GM12878 (cell line): ENCODE measurements around the gene ROBO1. TPM values are rescaled to one million over a fixed set of nuclear protein-coding genes. Genes with fewer than 3 reads are reported as not detected.

Experiments used
- ATAC-seq: fragments of 200-7000 bp; cut with Tn5 transposase; 3 replicates; pipeline ENCODE4 v1.9.1; 2020; ENCODE audit warnings: mild to moderate bottlenecking, moderate library complexity
- BruUV-seq: library from RNA; stranded (reverse); fragments of 400-500 nt; replicated peaks from 2 replicates; lab custom pipeline; 2021; lab: Mats Ljungman, UMichigan
- CTCF ChIA-PET: fragments of 300-600 bp; sonication (Branson Sonifier 250); formaldehyde crosslinking; extraction: SDS; loops from one replicate; lab custom pipeline; 2021; ENCODE audit warnings: inconsistent platforms; lab: Yijun Ruan, JAX
- POLR2A ChIA-PET: fragments of 350-600 bp; formaldehyde crosslinking; extraction: SDS; loops from one replicate; lab custom pipeline; 2021; ENCODE audit warnings: inconsistent platforms; lab: Charles Lee
- RAD21 ChIA-PET: fragments of 300-600 bp; sonication (Branson Sonifier 250); formaldehyde crosslinking; loops from one replicate; lab custom pipeline; 2023; ENCODE audit warnings: antibody characterized with exemption; ENCODE audit not compliant: unreplicated experiment; lab: Charles Lee
- SMC1A ChIA-PET: fragments of 300-600 bp; sonication (Branson Sonifier 250); formaldehyde crosslinking; loops from one replicate; lab custom pipeline; 2023; ENCODE audit not compliant: unreplicated experiment, uncharacterized antibody; lab: Charles Lee
- DNase-seq: peaks from one replicate; pipeline ENCODE4 v3.0.0-alpha.2; 2011; ENCODE audit warnings: low read depth, low spot score
- FAIRE-seq: peaks from 3 replicates; lab custom pipeline; 2011; peaks lifted over from hg19 to GRCh38; lab: Jason Lieb, UNC
- H2AFZ ChIP-seq: 2 replicates; pipeline ENCODE4 v1.6.0; 2011; ENCODE audit warnings: low read depth, low read length, control low read depth; ENCODE audit not compliant: control insufficient read depth
- H3K27ac ChIP-seq: 2 replicates; pipeline ENCODE4 v1.5.1; 2011; ENCODE audit warnings: control low read depth; ENCODE audit not compliant: control insufficient read depth, insufficient read depth
- H3K27me3 ChIP-seq, 2 experiments: replicated peaks in 1 of 2; 2 replicates each; pipeline versions ENCODE4 v1.6.0 to v1.6.1; 2011; ENCODE audit warnings: low read length in 1 of 2; ENCODE audit not compliant: control insufficient read depth in 2 of 2, insufficient read depth in 2 of 2
- H3K36me3 ChIP-seq, 2 experiments: 2 replicates each; pipeline ENCODE4 v1.5.1; 2011; ENCODE audit warnings: low read length in 1 of 2; ENCODE audit not compliant: control insufficient read depth in 2 of 2, insufficient read depth in 2 of 2
- H3K4me1 ChIP-seq: 2 replicates; pipeline ENCODE4 v1.6.1; 2011; ENCODE audit warnings: mild to moderate bottlenecking, low read length, moderate library complexity, mixed read lengths; ENCODE audit not compliant: control insufficient read depth, insufficient read depth
- H3K4me2 ChIP-seq: 2 replicates; pipeline ENCODE4 v1.6.0; 2011; ENCODE audit warnings: control low read depth; ENCODE audit not compliant: control insufficient read depth, insufficient read depth
- H3K4me3 ChIP-seq: fragments of 200-600 bp; sonication (generic); 2 replicates; pipeline ENCODE4 v1.5.1; 2016
- H3K79me2 ChIP-seq: 2 replicates; pipeline ENCODE4 v1.6.0; 2011; ENCODE audit warnings: low read length; ENCODE audit not compliant: control insufficient read depth, insufficient read depth
- H3K9ac ChIP-seq: 2 replicates; pipeline ENCODE4 v1.8.0; 2011; ENCODE audit warnings: low read length, control low read depth, mixed read lengths; ENCODE audit not compliant: control insufficient read depth, insufficient read depth
- H3K9me3 ChIP-seq: replicated peaks from 3 replicates; pipeline ENCODE4 v1.5.1; 2011; ENCODE audit warnings: mild to moderate bottlenecking, low read length; ENCODE audit not compliant: control insufficient read depth, insufficient read depth
- H4K20me1 ChIP-seq: 2 replicates; pipeline ENCODE4 v1.6.0; 2011; ENCODE audit not compliant: control insufficient read depth, insufficient read depth
- GABPA ChIP-seq: IDR thresholded peaks from 2 replicates; pipeline ENCODE4 v1.6.1; 2014; ENCODE audit warnings: antibody characterized with exemption, low read depth, mild to moderate bottlenecking, inconsistent platforms
- GATAD2B ChIP-seq: fragments of 450-650 bp; conservative IDR thresholded peaks from 2 replicates; pipeline ENCODE4 v1.6.1; 2017; ENCODE audit warnings: low read depth, mild to moderate bottlenecking, moderate library complexity
- IKZF2 ChIP-seq, 2 experiments: fragments of 450-650 bp; IDR thresholded peaks; 2 replicates each; pipeline ENCODE4 v1.6.1; 2017; ENCODE audit warnings: mild to moderate bottlenecking in 2 of 2, moderate library complexity in 2 of 2
- IRF4 ChIP-seq: IDR thresholded peaks from 2 replicates; pipeline ENCODE4 v1.6.1; 2011; ENCODE audit warnings: low read depth, low read length
- LARP7 ChIP-seq: fragments of 450-650 bp; IDR thresholded peaks from 2 replicates; pipeline ENCODE4 v1.6.1; 2017; ENCODE audit warnings: mild to moderate bottlenecking
- SRF ChIP-seq, 2 experiments: IDR thresholded peaks; 2 replicates each; pipeline ENCODE4 v1.6.1; 2011; ENCODE audit warnings: low read depth in 2 of 2, low read length in 2 of 2, mild to moderate bottlenecking in 1 of 2, moderate library complexity in 1 of 2
- WRNIP1 ChIP-seq: IDR thresholded peaks from 2 replicates; pipeline ENCODE4 v1.6.1; 2011; ENCODE audit warnings: low read depth, low read length, improper control_type of control experiment, borderline replicate concordance
- WGBS: methylation state at CpG from one replicate; pipeline ENCODE4 v1.1.6; 2016; ENCODE audit warnings: low lambda C conversion rate; ENCODE audit not compliant: insufficient replicate concordance, insufficient coverage; ENCODE audit errors: missing lambda C conversion rate; 5-methylcytosine and 5-hydroxymethylcytosine counted together
- in situ Hi-C: fragments of 300-500 bp; cut with MboI; formaldehyde crosslinking; loops from 9 replicates; pipeline ENCODE4 v1.14.3; 2018; ENCODE audit warnings: mixed read lengths
- intact Hi-C: fragments of 100-400 bp; cut with micrococcal nuclease; formaldehyde crosslinking; loops from one replicate; pipeline ENCODE4 v1.14.2; 2022; ENCODE audit not compliant: unreplicated experiment
- polyA plus RNA-seq, 11 experiments: library from polyadenylated mRNA; depleted of rRNA in 4 of 11; unstranded in 6 of 11; stranded (reverse) in 5 of 11; fragments of >200 nt; fragmentation: Nextera tagmentation in 4 of 11; fragmentation: Illumina TruSeq in 1 of 11; extraction: Ambion mirVana in 4 of 11; extraction: Trizol in 1 of 11; gene quantifications; 1 replicate in 1 of 11; 2 replicates in 10 of 11; pipeline versions ENCODE4 v1.2.1 to v1.2.3, GENCODE V29; 2011 to 2016; ENCODE audit warnings: inconsistent platforms in 2 of 11, missing spikeins in 2 of 11, low read depth in 1 of 11
- total RNA-seq, 4 experiments: library from RNA; depleted of rRNA in 3 of 4; stranded (reverse); fragments of >200 nt in 3 of 4; fragmentation: Illumina TruSeq in 1 of 4; extraction: Trizol in 1 of 4; gene quantifications; 2 replicates each; pipeline versions ENCODE4 v1.2.1 to v1.2.3, GENCODE V29; 2013 to 2021
- TF ChIP-seq, protein P1 (sequence below): fragments of 450-650 bp; IDR thresholded peaks from 2 replicates; pipeline ENCODE4 v1.6.1; 2017; ENCODE audit warnings: borderline replicate concordance
- TF ChIP-seq, protein P2 (sequence below): fragments of 450-650 bp; IDR thresholded peaks from 2 replicates; pipeline ENCODE4 v1.6.1; 2017; ENCODE audit warnings: mild to moderate bottlenecking, moderate library complexity
- TF ChIP-seq, protein P3 (sequence below): fragments of 450-650 bp; formaldehyde crosslinking; IDR thresholded peaks from 2 replicates; pipeline ENCODE4 v1.4.0; 2020; ENCODE audit warnings: mild to moderate bottlenecking, moderate library complexity
- TF ChIP-seq, protein P4 (sequence below): fragments of 450-650 bp; IDR thresholded peaks from 2 replicates; pipeline ENCODE4 v1.6.1; 2018; ENCODE audit warnings: mild to moderate bottlenecking, low read depth, moderate library complexity; ENCODE audit not compliant: partially characterized antibody

ROBO1 gene
- total and polyA plus RNA-seq, 10 of the 15 experiments (the other 5 are each of a cell fraction or from before 2014, with no cell fraction given): 0.29 to 46.5 (median 1.2) TPM

DNA sequence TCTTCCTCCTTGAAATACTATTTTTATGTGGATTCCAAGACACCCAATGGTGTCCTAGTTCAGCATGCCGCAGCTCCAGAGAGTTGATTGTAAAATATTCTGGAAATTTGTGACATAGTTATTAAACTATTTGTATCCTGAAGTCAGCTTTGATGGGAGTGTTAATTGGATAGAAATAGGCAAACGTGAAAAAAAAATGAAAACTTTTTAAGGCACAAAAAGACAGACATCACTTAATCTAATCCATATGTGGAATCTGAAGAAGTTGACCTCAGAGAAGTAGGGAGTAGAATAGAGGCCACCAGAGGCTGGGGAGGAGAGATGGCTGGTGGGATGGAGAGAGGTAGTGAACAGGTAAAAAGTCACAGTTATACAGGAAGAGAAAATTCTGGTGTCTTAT is 704.2 kb downstream of the ROBO1 start (continued):
- TF ChIP-seq, protein P1, sequence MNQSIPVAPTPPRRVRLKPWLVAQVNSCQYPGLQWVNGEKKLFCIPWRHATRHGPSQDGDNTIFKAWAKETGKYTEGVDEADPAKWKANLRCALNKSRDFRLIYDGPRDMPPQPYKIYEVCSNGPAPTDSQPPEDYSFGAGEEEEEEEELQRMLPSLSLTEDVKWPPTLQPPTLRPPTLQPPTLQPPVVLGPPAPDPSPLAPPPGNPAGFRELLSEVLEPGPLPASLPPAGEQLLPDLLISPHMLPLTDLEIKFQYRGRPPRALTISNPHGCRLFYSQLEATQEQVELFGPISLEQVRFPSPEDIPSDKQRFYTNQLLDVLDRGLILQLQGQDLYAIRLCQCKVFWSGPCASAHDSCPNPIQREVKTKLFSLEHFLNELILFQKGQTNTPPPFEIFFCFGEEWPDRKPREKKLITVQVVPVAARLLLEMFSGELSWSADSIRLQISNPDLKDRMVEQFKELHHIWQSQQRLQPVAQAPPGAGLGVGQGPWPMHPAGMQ: no peak

DNA sequence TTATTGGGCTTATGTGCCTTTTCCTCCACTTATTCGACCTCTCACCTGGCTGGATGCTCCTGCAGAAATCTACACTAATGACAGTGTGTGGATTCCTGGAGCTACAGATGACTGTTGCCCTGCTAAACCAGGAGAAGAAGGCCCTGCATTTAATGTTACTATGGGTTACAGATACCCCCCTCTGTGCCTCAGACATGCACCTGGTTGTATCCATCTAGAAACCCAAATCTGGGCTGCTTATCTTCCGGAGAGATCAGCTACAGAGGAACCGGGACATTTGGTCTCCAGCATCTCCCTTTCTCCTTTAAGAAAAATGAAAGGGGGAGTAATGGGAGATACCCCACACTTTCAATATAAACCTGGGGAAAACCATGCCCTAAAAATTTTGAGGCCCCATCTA is 710.0 kb downstream of the ROBO1 start:
- no peak overlapping the region for H2AFZ ChIP-seq
- CTCF ChIA-PET: no interaction called here
- no peaks in the 10 kb centered on the region for H3K4me1 ChIP-seq
- H3K36me3 ChIP-seq: no peaks in the 10 kb centered on the region
- no TSS peak for BruUV-seq
- SMC1A ChIA-PET: interaction anchor here (2.2 kb wide), 1 partner anchor 12 kb away, joined by 7 read pairs; no protein-coding TSS in a partner anchor
- H3K27me3 ChIP-seq: no peaks in the 10 kb centered on the region
- POLR2A ChIA-PET: no interaction called here
- FAIRE-seq (no peak), DNase-seq (no peak), ATAC-seq (no peak)
- RAD21 ChIA-PET: no interaction called here
- H3K79me2 ChIP-seq: no peaks in the 10 kb centered on the region
- in situ Hi-C loops (no loop called here), intact Hi-C loops (no loop called here)
- no peaks in the 10 kb centered on the region for H4K20me1 ChIP-seq
- no peak overlapping the region for H3K9ac ChIP-seq
- H3K4me3 ChIP-seq: no peak overlapping the region
- 14% methylated on average over 3 of the region's 3 CpGs for WGBS
- H3K9me3 ChIP-seq: no peaks in the 10 kb centered on the region
- no peak overlapping the region for H3K4me2 ChIP-seq
- H3K27ac ChIP-seq: no peak overlapping the region
- TF ChIP-seq SRF (IDR thresholded peaks at IDR 0.05; ENCODE audit: low read depth in 2 of 2, low read length in 2 of 2) (no peak), LARP7 (no peak), GABPA (no peak), IRF4 (no peak), GATAD2B (no peak), IKZF2 (IDR thresholded peaks at IDR 0.05) (no peak), WRNIP1 (no peak)
- TF ChIP-seq, protein P2, sequence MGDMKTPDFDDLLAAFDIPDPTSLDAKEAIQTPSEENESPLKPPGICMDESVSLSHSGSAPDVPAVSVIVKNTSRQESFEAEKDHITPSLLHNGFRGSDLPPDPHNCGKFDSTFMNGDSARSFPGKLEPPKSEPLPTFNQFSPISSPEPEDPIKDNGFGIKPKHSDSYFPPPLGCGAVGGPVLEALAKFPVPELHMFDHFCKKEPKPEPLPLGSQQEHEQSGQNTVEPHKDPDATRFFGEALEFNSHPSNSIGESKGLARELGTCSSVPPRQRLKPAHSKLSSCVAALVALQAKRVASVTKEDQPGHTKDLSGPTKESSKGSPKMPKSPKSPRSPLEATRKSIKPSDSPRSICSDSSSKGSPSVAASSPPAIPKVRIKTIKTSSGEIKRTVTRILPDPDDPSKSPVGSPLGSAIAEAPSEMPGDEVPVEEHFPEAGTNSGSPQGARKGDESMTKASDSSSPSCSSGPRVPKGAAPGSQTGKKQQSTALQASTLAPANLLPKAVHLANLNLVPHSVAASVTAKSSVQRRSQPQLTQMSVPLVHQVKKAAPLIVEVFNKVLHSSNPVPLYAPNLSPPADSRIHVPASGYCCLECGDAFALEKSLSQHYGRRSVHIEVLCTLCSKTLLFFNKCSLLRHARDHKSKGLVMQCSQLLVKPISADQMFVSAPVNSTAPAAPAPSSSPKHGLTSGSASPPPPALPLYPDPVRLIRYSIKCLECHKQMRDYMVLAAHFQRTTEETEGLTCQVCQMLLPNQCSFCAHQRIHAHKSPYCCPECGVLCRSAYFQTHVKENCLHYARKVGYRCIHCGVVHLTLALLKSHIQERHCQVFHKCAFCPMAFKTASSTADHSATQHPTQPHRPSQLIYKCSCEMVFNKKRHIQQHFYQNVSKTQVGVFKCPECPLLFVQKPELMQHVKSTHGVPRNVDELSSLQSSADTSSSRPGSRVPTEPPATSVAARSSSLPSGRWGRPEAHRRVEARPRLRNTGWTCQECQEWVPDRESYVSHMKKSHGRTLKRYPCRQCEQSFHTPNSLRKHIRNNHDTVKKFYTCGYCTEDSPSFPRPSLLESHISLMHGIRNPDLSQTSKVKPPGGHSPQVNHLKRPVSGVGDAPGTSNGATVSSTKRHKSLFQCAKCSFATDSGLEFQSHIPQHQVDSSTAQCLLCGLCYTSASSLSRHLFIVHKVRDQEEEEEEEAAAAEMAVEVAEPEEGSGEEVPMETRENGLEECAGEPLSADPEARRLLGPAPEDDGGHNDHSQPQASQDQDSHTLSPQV: no peak
- TF ChIP-seq, protein P3, sequence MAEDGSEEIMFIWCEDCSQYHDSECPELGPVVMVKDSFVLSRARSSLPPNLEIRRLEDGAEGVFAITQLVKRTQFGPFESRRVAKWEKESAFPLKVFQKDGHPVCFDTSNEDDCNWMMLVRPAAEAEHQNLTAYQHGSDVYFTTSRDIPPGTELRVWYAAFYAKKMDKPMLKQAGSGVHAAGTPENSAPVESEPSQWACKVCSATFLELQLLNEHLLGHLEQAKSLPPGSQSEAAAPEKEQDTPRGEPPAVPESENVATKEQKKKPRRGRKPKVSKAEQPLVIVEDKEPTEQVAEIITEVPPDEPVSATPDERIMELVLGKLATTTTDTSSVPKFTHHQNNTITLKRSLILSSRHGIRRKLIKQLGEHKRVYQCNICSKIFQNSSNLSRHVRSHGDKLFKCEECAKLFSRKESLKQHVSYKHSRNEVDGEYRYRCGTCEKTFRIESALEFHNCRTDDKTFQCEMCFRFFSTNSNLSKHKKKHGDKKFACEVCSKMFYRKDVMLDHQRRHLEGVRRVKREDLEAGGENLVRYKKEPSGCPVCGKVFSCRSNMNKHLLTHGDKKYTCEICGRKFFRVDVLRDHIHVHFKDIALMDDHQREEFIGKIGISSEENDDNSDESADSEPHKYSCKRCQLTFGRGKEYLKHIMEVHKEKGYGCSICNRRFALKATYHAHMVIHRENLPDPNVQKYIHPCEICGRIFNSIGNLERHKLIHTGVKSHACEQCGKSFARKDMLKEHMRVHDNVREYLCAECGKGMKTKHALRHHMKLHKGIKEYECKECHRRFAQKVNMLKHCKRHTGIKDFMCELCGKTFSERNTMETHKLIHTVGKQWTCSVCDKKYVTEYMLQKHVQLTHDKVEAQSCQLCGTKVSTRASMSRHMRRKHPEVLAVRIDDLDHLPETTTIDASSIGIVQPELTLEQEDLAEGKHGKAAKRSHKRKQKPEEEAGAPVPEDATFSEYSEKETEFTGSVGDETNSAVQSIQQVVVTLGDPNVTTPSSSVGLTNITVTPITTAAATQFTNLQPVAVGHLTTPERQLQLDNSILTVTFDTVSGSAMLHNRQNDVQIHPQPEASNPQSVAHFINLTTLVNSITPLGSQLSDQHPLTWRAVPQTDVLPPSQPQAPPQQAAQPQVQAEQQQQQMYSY: no peak
- TF ChIP-seq, protein P4, sequence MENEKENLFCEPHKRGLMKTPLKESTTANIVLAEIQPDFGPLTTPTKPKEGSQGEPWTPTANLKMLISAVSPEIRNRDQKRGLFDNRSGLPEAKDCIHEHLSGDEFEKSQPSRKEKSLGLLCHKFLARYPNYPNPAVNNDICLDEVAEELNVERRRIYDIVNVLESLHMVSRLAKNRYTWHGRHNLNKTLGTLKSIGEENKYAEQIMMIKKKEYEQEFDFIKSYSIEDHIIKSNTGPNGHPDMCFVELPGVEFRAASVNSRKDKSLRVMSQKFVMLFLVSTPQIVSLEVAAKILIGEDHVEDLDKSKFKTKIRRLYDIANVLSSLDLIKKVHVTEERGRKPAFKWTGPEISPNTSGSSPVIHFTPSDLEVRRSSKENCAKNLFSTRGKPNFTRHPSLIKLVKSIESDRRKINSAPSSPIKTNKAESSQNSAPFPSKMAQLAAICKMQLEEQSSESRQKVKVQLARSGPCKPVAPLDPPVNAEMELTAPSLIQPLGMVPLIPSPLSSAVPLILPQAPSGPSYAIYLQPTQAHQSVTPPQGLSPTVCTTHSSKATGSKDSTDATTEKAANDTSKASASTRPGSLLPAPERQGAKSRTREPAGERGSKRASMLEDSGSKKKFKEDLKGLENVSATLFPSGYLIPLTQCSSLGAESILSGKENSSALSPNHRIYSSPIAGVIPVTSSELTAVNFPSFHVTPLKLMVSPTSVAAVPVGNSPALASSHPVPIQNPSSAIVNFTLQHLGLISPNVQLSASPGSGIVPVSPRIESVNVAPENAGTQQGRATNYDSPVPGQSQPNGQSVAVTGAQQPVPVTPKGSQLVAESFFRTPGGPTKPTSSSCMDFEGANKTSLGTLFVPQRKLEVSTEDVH: no peak
